Natural killer cell (primary cell): ENCODE measurements around the gene CREB3. TPM values are rescaled to one million over a fixed set of nuclear protein-coding genes. Genes with fewer than 3 reads are reported as not detected.

Experiments
- ATAC-seq, 3 donors: fragments of 150-1000 bp in 2 of 3; fragments of 200-7000 bp in 1 of 3; cut with Tn5 transposase; 1 replicate in 1 of 3; 2 replicates in 2 of 3; pipeline ENCODE4 v1.10.0; 2021; ENCODE audit warnings: mild to moderate bottlenecking in 2 of 3, moderate library complexity in 2 of 3
- DNase-seq, 2 donors: peaks; one replicate each; pipeline versions ENCODE4 v3.0.0 to v3.0.0-alpha.2; 2013 to 2021; ENCODE audit warnings: mixed read lengths in 1 of 2
- H3K27ac ChIP-seq: one replicate; pipeline ENCODE4 v1.5.1; 2013; ENCODE audit warnings: mild to moderate bottlenecking, low read length
- H3K27me3 ChIP-seq: one replicate; pipeline ENCODE4 v1.6.1; 2013; ENCODE audit warnings: low read length; ENCODE audit not compliant: control insufficient read depth, insufficient read depth
- H3K36me3 ChIP-seq: one replicate; pipeline ENCODE4 v1.6.1; 2013; ENCODE audit warnings: low read length; ENCODE audit not compliant: control insufficient read depth, insufficient read depth
- H3K4me1 ChIP-seq: one replicate; pipeline ENCODE4 v1.6.1; 2013; ENCODE audit warnings: low read length; ENCODE audit not compliant: control insufficient read depth, insufficient read depth
- H3K4me3 ChIP-seq: one replicate; pipeline ENCODE4 v1.5.1; 2013; ENCODE audit warnings: low read length
- H3K9me3 ChIP-seq: one replicate; pipeline ENCODE4 v1.6.1; 2013; ENCODE audit warnings: low read length; ENCODE audit not compliant: control insufficient read depth, insufficient read depth
- H3K27ac Mint-ChIP-seq, 2 donors: one replicate each; pipeline ENCODE4 v1.8.0; 2022; ENCODE audit warnings: mild to moderate bottlenecking in 2 of 2, mixed read lengths in 2 of 2, moderate library complexity in 1 of 2
- H3K27me3 Mint-ChIP-seq, 2 donors: one replicate each; pipeline ENCODE4 v1.8.0; 2022; ENCODE audit warnings: low read depth in 2 of 2, mixed read lengths in 2 of 2
- H3K36me3 Mint-ChIP-seq: one replicate; pipeline ENCODE4 v1.8.0; 2022; ENCODE audit warnings: mixed read lengths
- H3K4me1 Mint-ChIP-seq, 2 donors: one replicate each; pipeline ENCODE4 v1.8.0; 2022; ENCODE audit warnings: mixed read lengths in 2 of 2
- H3K4me3 Mint-ChIP-seq: one replicate; pipeline ENCODE4 v1.8.0; 2022; ENCODE audit warnings: mild to moderate bottlenecking, moderate library complexity, mixed read lengths
- H3K9me3 Mint-ChIP-seq, 2 donors: one replicate each; pipeline ENCODE4 v1.8.0; 2022; ENCODE audit warnings: mixed read lengths in 2 of 2
- CTCF ChIP-seq: fragments of 200-600 bp; IDR thresholded peaks from one replicate; pipeline ENCODE4 v1.8.0; 2022; ENCODE audit warnings: antibody characterized with exemption
- WGBS: methylation state at CpG from one replicate; pipeline ENCODE4 v1.1.7; 2013; ENCODE audit warnings: missing lambda C conversion rate; ENCODE audit not compliant: insufficient coverage; 5-methylcytosine and 5-hydroxymethylcytosine counted together
- intact Hi-C: fragments of 100-400 bp; cut with micrococcal nuclease; formaldehyde crosslinking; loops from one replicate; pipeline ENCODE4 v1.14.2; 2022
- total RNA-seq, 4 donors: library from RNA; stranded (reverse); fragments of 120-200 nt in 1 of 4; gene quantifications; one replicate each; pipeline versions ENCODE4 v1.2.3 to v1.2.4, GENCODE V29; 2013 to 2022

CREB3 gene
- total RNA-seq, 3 donors from 2014 or later (not counting 1 experiment from before 2014, with no cell fraction given), result 15.7 to 19.7 (median 18.8) TPM

DNA sequence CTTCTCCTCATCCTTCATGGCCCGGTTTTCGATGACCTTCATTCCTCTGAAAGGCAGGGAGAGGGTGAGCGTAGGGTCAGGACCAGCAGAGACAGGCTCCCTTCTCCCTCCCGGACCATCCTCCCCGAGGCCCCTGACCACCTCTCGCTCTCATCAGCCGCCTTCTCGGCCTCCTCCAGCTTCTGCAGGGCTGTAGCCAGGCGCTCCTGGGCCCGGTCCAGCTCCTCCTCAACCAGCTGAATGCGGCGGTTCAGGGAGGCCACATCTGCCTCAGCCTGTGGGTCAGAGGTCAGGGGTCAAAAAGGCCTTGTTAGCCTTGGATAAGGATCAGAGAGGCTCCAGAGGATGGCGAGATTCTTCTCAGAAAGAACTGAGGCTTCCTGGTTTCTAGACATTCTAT lies 47.0 kb upstream of the CREB3 start:
- DNase-seq, result no peak

GRCh38 chr9:35686222-35687203 lies 46.0 kb upstream of the CREB3 start:
- Histone ChIP-seq H3K27ac (no peak overlapping the region), H3K36me3 (peaks cover 4% of the 10 kb centered on the region), H3K4me3 (no peak overlapping the region), H3K9me3 (no peaks in the 10 kb centered on the region), H3K4me1 (peaks cover 14% of the 10 kb centered on the region), H3K27me3 (no peaks in the 10 kb centered on the region)
- Mint-ChIP-seq H3K36me3 (no peaks in the 10 kb centered on the region), H3K27ac (no peak overlapping the region), H3K27me3 (no peaks in the 10 kb centered on the region), H3K4me3 (peak overlapping the region; percentile 31), H3K4me1 (peaks cover 0 to 19% of the 10 kb centered on the region in 2 donors), H3K9me3 (no peaks in the 10 kb centered on the region)
- ATAC-seq (no peak), DNase-seq (no peak)
- WGBS, result 86% methylated on average over 10 of the region's 11 CpGs
- no peak for TF ChIP-seq CTCF
- intact Hi-C loops, result no loop called here

More for the DNA sequence above, 47.0 kb upstream of the CREB3 start:
- Mint-ChIP-seq H3K9me3 (no peaks in the 10 kb centered on the region), H3K36me3 (no peaks in the 10 kb centered on the region), H3K4me1 (peaks cover 0 to 10% of the 10 kb centered on the region in 2 donors), H3K4me3 (no peak overlapping the region), H3K27me3 (no peaks in the 10 kb centered on the region), H3K27ac (no peak overlapping the region)
- Histone ChIP-seq H3K4me1 (peaks cover 9% of the 10 kb centered on the region), H3K27ac (no peak overlapping the region), H3K27me3 (no peaks in the 10 kb centered on the region), H3K4me3 (no peak overlapping the region), H3K9me3 (no peaks in the 10 kb centered on the region), H3K36me3 (peaks cover 4% of the 10 kb centered on the region)
- TF ChIP-seq CTCF, result no peak
- intact Hi-C loops, result no loop called here
- no peak for ATAC-seq
- WGBS, result 94% methylated on average over 13 of the region's 13 CpGs

- WGBS, result 96% methylated on average over 2 of the region's 2 CpGs
These were observed 45.2 kb upstream of the CREB3 start for GRCh38 chr9:35687306-35687705.

More at GRCh38 chr9:35687306-35687705, 45.2 kb upstream of the CREB3 start:
- Histone ChIP-seq H3K4me3 (no peak overlapping the region), H3K36me3 (peaks cover 4% of the 10 kb centered on the region), H3K9me3 (no peaks in the 10 kb centered on the region), H3K4me1 (peaks cover 17% of the 10 kb centered on the region), H3K27ac (no peak overlapping the region), H3K27me3 (no peaks in the 10 kb centered on the region)
- H3K4me1 Mint-ChIP-seq, result peaks cover 0 to 25% of the 10 kb centered on the region in 2 donors
- peak overlapping the region; percentile 47 for H3K4me3 Mint-ChIP-seq
- intact Hi-C loops, result no loop called here
- peak overlapping the region in 1 of 2 donors; percentile 31 for H3K27ac Mint-ChIP-seq
- no peak for TF ChIP-seq CTCF
- H3K36me3 Mint-ChIP-seq, result no peaks in the 10 kb centered on the region
- no peak for ATAC-seq
- H3K9me3 Mint-ChIP-seq, result no peaks in the 10 kb centered on the region
- no peaks in the 10 kb centered on the region for H3K27me3 Mint-ChIP-seq
- DNase-seq, result no peak
